HG02981 (cell line): ENCODE measurements around the gene LHX4.

Source experiments
- ATAC-seq: cut with Tn5 transposase; IDR thresholded peaks from one replicate; pipeline ENCODE4 v1.9.1; 2021; ENCODE audit warnings: mild to moderate bottlenecking, moderate library complexity; ENCODE audit not compliant: unreplicated experiment

The LHX4 gene

DNA sequence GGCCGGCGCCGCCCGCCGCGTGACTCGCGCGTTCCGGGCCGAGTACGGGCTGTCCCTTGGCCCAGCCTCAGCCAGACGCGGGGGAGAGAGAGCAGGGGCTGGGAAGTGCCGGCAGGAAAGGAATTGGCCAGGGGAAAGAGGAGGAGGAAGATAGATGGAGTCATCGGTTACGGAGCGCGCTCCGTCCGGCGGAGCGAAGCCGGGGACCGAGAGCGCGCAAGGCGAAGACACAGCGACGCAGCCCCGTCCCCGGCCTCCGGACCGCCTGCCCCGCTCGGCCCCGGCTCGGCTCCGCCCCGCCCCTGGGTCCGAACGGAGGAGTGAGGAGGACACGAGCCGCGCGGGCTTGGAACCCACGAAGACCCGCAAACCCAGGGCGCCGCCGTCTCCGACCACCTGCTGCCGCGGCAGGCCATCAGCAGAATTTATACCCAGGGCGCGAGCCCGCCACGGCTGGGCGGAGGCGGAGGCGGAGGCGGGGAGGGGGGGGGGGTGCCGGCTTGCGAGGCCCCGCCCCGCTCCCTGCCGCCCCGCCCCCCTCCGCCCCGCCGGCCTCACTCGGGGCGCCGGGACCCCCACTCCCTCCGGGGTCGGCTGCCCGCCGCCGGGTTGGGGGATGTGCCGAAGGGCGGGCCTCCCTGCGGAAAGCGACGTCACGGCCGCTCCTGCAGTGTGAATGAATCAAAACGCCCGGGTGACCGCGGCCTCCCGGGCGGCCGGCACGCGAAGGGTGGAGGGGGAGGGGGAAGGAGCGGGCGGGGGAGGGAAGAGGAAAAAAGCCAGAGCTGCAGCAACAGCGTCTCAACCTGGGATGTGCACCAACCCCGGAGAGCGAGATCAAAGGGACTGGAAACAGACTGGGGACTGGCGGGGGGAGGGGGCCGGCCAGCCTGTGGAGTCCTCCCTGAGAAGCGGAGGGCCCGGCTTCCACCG is at the start of gene LHX4:
Gene LHX4, plus strand, starts transcription at position 782 of the 933 bp plus-strand sequence. CDS start 266 bp downstream, outside the sequence.
- ATAC-seq, result peak; percentile 37

DNA sequence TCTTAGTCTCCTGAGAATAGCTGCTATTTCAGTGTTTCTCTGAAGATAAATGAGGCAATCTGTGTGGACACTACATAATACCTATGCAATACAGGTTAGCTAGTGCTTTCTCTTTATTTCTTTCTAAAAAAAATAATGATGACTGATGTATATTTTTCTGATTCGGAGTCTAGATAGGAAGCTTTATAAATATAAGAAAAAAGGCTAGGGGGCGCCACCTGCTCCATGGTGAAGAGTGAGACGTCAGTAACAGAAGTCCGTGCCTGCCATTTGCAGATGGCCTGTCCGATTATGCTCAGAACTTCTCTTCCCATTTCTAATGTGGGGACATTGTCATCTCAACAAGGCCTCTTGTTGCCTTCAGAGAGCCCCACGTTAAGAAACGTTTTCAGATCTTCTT is 49.0 kb upstream of the LHX4 start:
- no peak for ATAC-seq

DNA sequence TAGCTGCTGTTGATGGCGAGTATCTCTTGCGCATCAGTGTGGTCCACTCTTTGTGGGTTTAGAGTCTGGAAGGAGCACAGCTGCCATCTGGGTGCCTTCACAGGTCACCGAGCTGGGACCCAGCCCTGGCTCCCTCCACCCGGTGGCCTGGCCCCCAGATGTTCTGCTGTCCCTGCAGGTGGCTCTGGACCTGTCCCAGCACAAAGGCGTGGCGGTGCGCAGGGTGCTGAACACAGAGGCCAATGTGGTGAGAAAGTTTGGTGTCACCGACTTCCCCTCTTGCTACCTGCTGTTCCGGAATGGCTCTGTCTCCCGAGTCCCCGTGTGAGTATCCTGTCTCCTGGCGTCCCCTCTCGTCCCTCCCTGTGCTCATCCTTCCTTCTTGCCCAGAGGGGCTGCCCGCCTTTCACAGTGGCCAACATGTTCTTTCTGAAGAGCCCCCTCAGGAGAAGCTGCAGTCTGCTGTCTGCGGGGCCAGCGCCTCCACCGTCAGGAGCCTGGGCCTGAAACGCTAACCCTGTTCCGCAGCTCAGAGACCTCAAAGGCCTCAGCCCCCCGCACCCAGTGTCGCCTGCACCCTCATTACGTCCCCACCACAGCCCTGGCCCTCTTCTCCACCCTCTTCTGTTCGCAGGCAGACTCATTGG is 47.9 kb upstream of the LHX4 start:
- no peak for ATAC-seq

DNA sequence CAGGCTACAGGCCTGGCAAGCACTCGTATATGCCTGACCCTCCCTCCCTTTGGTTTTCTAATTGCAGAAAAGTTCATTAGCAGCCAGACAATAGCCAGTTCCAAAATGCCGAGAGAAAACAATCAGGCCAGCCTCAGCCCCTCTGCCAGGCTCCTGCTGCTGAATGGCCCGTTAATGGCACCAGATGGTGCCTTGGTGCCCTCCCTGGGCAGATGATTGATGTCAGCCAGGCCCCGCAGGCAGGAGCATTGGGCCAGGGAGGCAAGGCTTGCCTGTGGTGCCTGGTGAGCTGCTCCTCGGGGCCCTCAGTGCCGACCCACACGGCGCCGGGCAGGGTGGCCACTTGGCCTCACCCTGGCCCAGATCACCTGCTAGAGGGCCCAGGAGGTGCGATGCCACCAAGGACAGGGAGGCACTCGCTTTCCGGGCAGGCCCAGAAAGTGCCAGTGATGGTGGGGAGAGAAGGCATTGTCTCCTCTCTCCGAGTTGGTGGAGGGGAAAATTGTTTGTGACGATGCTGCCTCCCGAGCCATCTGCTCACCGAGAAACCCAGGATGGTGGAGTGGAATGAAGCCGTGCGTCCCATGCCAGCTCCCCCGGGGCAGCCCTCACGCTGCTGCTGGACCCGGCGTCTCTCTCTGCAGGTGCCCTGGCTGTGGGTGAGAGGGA is 47.3 kb upstream of the LHX4 start:
- no peak for ATAC-seq

DNA sequence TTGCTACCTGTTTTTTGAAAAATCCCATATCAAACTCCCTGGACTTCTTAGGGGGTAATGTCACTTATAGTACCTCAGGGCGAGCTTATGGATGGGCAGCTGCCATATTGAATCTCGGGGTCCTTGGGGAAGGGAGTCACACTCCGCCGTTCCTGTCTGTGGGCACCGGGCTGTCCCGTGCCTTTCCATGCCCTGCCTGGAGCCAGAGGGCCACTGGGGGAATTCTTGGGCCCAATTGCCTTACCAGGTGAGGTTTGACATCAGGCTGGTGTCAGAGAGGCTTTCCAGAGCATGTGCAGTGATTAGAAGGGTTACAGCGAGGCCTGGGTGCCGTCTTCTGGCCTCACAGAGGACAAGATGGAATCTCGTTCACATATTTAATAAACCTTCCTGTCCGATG is 46.6 kb upstream of the LHX4 start:
- no peak for ATAC-seq

DNA sequence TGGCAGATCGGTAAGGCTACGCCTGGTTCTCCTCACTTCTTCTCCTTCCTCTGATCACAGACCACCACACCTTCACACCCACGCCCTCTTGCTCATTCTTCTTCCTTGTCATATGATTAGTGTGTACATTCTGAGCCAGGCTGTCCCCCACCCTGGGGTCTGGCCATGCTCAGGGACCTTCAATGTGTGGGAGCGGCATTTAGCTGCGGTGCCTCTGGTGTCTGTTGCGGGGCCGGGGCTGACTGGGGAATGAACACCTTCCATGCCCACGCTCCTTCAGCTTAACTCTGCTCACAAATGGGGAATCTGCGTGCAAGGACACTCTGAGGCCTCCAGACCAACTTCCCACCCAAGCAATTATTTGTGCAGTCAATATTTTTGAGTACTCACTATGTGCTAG is 46.0 kb upstream of the LHX4 start:
- no peak for ATAC-seq

DNA sequence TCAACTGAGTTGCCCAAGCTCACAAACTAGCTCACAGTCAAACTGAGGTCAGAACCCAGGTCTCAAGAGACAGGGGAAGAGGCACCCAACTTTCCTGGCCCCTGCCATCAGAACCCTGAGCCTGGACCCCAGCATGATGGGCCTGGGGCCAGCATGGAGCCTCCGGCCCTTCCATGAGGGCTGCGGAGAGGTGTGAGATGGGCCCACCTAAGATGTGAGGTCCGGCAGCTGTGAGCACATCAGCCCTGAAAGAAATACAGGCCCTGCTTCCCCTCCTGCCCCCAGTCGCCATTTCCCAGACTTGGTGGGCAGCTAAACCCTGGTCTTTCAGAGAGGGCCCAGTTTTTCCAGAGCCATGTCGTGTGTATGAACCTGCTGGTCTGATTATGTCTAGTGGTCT is 44.8 kb upstream of the LHX4 start:
- ATAC-seq, result no peak

DNA sequence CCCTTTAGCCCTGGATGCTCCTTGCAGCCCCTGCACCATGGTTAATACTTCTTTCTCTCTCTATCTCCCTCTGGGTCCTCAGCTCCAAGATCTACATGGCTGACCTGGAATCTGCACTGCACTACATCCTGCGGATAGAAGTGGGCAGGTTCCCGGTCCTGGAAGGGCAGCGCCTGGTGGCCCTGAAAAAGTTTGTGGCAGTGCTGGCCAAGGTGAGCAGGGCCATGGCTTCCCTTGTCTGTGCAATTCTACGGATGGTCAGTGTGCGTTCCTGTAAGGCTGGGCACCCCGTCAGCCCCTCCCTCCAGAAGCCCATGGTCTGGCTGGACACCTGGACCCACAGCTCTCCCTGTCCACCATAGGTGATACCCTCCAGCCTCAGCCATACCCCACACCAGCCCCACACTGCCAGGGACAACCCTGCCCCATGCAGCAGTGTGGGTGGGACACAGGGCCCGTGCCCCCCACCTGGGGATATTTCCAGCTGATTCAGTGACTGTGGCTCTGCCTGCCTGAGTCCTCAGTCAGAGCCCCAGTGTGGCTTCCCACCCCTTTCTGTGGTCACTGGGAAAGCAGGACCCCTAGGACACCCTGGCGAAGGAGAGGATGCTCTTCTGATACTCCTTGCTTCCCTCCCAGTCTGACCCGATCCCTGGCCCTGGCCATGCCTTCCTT is 44.0 kb upstream of the LHX4 start:
- no peak for ATAC-seq

DNA sequence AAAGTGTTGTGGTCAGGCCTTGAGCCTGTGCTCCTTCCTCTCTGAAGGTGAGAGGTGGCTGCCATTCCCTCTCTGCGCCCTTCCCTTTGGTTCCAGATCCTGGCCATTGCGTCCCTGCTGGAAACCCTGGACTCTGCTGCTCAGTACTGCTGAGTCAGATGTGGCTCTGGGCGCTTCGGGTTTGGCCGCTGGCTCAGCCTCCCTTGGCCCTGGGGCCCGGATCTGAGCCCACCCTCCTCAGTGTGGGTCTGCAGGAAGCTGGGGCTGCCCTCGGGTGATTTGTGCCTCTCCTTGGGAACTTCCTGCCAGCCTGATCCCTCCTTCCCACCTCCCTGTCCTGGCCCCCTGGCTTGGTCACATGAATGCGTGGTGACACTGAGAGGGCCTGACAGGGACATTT is 43.2 kb upstream of the LHX4 start:
- no peak for ATAC-seq

DNA sequence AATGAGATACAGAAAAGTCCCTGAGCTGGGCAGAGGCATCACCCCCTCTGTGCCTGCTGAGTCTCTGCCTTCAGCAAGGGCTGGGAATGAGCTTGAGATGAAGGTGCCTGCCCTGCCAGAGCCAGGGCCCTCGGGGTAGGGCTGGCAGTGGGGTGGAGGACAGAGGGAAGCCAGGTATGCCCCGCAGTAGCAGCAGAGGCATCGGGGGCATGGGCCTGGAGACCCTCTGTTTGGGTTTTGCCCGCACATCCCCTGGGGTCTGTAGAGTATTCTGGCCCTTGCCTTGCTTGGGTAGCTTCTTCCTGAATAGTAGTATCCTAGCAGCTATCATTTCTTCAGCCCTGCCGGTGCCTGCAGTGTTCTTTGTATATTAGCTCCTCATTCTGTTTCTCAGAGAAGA is 42.4 kb upstream of the LHX4 start:
- no peak for ATAC-seq

DNA sequence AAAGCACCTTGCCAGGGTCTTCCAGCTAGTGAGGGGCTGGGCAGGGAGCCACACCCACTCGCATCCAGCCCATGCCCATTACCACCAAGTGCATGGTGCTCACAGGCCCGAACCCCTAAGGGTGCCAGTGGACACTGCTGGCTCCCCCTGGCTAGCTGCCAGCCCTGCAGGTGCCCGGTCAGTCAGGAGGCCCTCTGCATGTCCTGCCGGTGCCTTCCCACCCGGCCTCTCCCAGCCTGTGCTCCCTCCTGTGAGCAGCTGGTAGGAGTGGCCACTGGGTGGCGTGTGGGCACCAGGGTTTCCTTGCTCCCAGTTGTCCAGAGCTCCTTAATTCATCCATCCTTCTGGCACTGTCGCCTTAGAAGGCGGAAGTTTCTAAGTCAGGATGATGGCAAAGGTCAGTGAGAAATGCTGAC is 42.0 kb upstream of the LHX4 start:
- ATAC-seq, result no peak

DNA sequence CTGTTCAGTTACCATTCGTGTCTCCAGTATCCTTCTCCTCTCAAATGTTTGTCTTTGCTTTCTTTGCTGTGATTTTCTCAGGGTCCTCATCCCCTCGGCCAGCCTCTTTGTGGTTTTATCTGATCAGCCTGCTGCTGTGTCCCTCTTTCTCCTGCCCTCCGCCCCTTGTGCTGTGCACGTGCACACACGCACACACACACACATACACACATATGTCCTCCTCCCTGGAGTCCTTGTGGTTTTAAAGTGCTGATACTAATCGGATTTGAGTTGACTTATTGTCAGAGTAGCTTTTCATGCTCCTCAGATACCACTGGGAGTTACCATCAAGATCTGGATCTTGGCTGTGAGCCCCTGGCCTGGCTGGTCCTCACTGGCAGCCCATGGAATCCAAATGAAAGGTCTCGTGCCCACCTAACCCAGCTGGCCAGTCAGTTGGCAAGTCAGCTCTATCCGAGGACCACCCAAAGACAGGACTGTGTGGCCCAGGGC is 41.3 kb upstream of the LHX4 start:
- ATAC-seq, result no peak

DNA sequence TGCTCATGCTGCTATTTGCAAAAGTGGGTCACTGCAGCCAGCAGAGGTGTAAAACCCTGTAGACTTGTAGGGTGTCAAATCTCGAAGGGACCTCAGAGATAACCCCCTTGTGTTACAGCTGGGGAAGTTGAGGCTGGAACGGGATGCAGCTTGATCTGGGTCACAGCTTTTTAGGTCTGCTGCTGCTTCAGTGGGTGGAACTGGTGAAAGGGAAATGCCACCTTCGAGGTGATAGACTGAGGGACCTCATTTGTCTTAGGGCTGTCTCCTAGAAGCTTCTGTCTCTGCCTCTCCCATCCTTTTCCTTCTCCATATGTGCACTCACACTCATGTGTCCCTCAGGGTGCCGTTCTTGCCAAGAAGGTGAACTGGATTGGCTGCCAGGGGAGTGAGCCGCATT is 40.0 kb upstream of the LHX4 start:
- no peak for ATAC-seq

DNA sequence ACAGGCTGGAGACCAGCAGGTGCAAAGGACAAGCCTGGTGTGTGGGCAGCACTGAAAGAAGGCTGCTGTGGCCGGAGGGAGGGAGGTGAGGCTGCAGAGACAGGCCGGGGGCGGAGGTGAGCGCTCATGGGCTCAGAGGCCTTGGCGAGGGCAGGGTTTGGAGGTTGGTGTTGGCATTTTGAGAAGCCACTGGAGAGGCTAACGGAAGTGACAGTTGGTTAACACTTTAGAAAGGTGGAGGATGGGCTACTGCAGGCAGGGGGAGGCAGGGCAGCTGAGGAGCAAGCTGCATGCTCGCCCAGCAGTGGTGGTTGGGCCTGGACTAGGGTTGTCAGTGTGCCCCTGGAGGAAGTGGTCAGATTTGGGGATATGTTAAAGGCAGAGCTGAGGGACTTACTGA is 37.9 kb upstream of the LHX4 start:
- ATAC-seq, result no peak

DNA sequence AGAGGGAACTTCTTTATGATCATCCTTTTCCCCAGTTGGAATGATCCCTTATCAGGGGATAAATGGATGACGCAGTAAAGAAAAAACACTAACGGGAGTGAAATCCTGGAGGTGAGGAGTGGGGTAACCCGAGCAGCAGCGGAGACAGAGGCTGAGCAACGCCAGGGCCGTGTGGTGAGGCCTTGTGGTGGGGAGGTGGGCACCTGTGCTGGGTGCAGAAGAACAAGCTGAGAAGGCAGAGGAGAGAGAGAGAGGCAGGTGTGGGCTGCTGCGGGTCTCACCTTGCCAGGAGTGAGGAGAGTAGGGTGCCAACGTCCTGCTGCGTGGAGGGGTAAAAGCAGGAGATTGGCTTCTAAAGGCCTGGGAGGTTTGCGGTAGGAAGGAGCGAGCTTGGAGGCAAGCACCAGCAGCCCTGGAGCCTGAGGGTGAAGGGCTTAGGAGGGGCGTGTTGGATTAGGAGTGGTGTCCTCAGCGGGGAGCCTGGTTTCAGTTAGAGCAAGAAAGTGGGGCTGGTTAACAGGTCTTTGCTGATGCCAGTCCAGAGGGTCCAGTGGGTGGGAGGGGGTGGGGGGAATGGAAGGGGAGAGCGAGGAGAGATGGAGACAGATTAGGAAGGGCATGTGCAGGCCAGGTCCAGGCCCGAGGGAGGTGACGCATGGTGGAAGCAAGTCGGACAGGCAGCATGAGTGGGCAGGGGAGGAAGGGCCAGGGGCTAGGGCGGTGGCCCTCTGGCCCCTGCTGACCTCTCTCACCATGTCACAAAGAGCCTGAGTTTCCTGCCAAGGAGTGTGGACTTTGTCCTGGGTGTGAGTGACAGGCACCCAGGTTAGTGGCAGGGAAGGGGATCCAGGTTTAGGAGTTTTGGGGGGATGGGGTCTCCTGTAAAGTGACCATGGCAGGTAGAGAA is 36.7 kb upstream of the LHX4 start:
- ATAC-seq, result no peak

DNA sequence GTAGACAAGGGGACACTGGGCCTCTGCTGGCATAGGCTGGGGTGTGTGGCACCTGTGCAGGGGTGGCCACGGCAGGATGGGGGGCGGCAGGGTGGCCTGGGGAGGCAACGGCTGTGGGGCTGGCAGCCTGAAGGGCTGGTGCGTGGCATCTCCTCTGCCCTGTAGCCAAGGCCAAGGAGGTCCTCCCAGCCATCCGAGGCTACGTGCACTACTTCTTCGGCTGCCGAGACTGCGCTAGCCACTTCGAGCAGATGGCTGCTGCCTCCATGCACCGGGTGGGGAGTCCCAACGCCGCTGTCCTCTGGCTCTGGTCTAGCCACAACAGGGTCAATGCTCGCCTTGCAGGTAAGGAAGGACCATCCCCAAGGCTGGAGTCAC is 36.0 kb upstream of the LHX4 start:
- ATAC-seq, result no peak

DNA sequence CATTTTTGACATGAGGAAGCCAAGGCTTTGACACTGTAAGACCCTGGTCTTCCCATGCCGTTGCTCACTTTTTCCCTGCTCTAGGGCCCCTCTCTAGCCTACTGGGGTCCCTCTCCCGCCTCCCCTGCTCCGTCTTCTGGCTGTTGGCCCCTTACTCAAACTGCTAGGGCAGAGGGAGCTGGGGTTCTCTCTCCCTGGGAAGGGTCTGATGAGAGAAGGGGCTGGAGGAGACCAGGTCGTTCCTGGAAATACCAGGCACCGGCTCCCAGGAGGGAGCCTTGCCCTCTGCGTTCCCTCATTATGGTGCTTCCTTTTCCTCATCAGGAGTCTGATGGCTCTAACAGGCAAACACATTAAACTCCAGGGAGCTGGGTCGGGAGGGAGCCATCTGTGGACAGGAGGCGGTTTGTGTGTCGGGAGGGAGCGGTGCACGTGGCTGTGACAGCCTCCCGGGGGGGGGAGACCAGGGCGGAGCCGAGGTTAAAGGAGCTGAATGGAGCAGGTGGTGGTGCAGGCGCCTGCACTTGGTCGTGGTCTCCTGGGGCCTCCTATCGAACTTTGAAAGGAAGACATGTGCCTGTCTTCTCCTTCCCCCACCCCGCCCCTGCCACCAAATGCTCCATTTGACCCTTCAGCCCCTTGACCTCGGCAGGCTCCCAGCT is 35.4 kb upstream of the LHX4 start:
- ATAC-seq, result no peak

DNA sequence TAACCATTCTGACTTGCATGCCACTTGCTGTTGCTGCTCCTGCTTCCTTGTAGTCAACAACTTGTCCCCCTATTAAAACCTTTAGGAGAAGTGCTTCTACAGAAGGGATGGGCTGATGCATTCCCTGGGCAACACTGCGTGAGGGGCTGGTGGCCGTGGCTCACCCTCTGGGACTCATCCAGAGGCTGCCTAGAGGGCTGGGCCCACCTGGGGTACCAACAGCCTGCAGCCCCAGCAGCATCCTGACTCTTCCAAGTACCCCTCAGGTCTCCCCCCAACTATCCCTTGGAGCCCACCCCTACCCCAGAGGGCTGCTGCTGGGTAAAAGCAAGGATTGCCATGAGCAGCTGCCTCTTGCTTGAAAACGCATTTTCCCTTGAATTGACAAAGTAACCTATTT is 34.7 kb upstream of the LHX4 start:
- ATAC-seq, result no peak

DNA sequence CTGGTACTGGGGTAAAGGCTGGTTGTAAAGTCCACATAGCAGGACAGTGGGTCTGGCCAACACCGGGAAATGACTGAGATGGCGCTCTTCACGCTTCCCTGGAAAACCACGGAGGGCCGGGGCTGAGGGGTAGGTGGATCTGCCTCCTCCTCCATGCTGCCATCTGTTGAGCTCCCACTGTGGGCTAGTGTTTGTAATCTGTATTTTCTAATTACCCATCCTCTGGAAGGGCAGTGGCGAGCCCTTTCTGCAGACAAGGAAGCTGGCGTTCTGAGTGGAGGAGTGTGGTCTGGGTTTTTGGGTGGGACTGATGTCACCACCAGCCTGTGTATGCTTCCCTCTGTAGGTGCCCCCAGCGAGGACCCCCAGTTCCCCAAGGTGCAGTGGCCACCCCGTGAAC is 34.1 kb upstream of the LHX4 start:
- ATAC-seq, result no peak
